Uterus (tissue), 4 donors: ENCODE data around the gene FBXW7. TPM values are rescaled to one million over a fixed set of nuclear protein-coding genes. Genes with fewer than 3 reads are reported as not detected.

ENCODE experiments used
- DNase-seq, 2 donors: peaks; one replicate each; pipeline ENCODE4 v3.0.0-alpha.2; 2019 to 2020
- H3K27ac ChIP-seq, 2 donors: fragments of 200-600 bp; sonication (generic); 1 replicate in 1 of 2; 2 replicates in 1 of 2; pipeline ENCODE4 v1.5.1; 2016 to 2018
- H3K27me3 ChIP-seq, 2 donors: fragments of 200-600 bp; sonication (generic); one replicate each; pipeline ENCODE4 v1.5.1; 2018 to 2019; ENCODE audit warnings: control low read depth in 1 of 2
- H3K36me3 ChIP-seq, 2 donors: fragments of 200-600 bp; sonication (generic); one replicate each; pipeline ENCODE4 v1.5.1; 2019; ENCODE audit warnings: control low read depth in 1 of 2
- H3K4me1 ChIP-seq, 2 donors: fragments of 200-600 bp; sonication (generic); one replicate each; pipeline ENCODE4 v1.5.1; 2018 to 2019; ENCODE audit warnings: control low read depth in 1 of 2
- H3K4me3 ChIP-seq, 2 donors: fragments of 200-600 bp; sonication (generic); 1 replicate in 1 of 2; 2 replicates in 1 of 2; pipeline ENCODE4 v1.5.1; 2018 to 2019; ENCODE audit warnings: mild to moderate bottlenecking in 1 of 2
- H3K9me3 ChIP-seq, 2 donors: fragments of 200-600 bp; sonication (generic); one replicate each; pipeline ENCODE4 v1.5.1; 2019; ENCODE audit warnings: control low read depth in 1 of 2
- CTCF ChIP-seq, 4 experiments: fragments of 200-600 bp in 2 of 4; fragments of 450-650 bp in 2 of 4; sonication (generic) in 2 of 4; IDR thresholded peaks; one replicate each; pipeline ENCODE4 v1.5.1; 2016 to 2019; ENCODE audit warnings: antibody characterized with exemption in 4 of 4, mild to moderate bottlenecking in 2 of 4, moderate library complexity in 1 of 4
- POLR2A ChIP-seq, 2 donors: fragments of 450-650 bp; IDR thresholded peaks; one replicate each; pipeline ENCODE4 v1.6.1; 2016; ENCODE audit warnings: antibody characterized with exemption in 2 of 2, mild to moderate bottlenecking in 1 of 2, moderate library complexity in 1 of 2
- intact Hi-C: fragments of 100-400 bp; cut with DNase I; formaldehyde crosslinking; loops from one replicate; pipeline ENCODE4 v1.15.1; 2023; ENCODE audit warnings: low total_unique reads
- total RNA-seq, 4 donors: library from RNA; depleted of rRNA in 3 of 4; stranded (reverse); fragments of >200 nt in 3 of 4; gene quantifications; one replicate each; pipeline versions ENCODE4 v1.1.0 to v1.2.4, GENCODE V29; 2014 to 2023
- donor health status: DM: yes; HTN: yes; CAD: no.

Gene FBXW7
- total RNA-seq, 4 donors from 2014 or later, result 50.6 to 152 (median 90.8) TPM

- H3K27ac ChIP-seq, result no peak overlapping the region
- DNase-seq, result no peak
- TF ChIP-seq CTCF (IDR thresholded peaks at IDR 0.05) (no peak), POLR2A (IDR thresholded peaks at IDR 0.05) (no peak)
- H3K4me1 ChIP-seq, result no peaks in the 10 kb centered on the region
- H3K9me3 ChIP-seq, result no peaks in the 10 kb centered on the region
- no peak overlapping the region for H3K4me3 ChIP-seq
- no peaks in the 10 kb centered on the region for H3K36me3 ChIP-seq
- H3K27me3 ChIP-seq, result no peaks in the 10 kb centered on the region
- intact Hi-C loops, result no loop called here
Measured at GRCh38 chr4:152430507-152430906, 105.4 kb downstream of the FBXW7 start.

GRCh38 chr4:152427981-152428380 lies 107.9 kb downstream of the FBXW7 start:
- no peak for DNase-seq
- H3K9me3 ChIP-seq, result no peaks in the 10 kb centered on the region
- H3K27ac ChIP-seq, result no peak overlapping the region
- no peaks in the 10 kb centered on the region for H3K36me3 ChIP-seq
- H3K27me3 ChIP-seq, result no peaks in the 10 kb centered on the region
- no peaks in the 10 kb centered on the region for H3K4me1 ChIP-seq
- intact Hi-C loops, result no loop called here
- TF ChIP-seq POLR2A (IDR thresholded peaks at IDR 0.05) (no peak), CTCF (IDR thresholded peaks at IDR 0.05) (no peak)
- H3K4me3 ChIP-seq, result no peak overlapping the region

GRCh38 chr4:152424977-152425376 lies 110.9 kb downstream of the FBXW7 start:
- H3K36me3 ChIP-seq, result no peaks in the 10 kb centered on the region
- no peak overlapping the region for H3K4me3 ChIP-seq
- intact Hi-C loops, result no loop called here
- H3K27ac ChIP-seq, result no peak overlapping the region
- no peaks in the 10 kb centered on the region for H3K9me3 ChIP-seq
- H3K27me3 ChIP-seq, result no peaks in the 10 kb centered on the region
- H3K4me1 ChIP-seq, result no peaks in the 10 kb centered on the region
- TF ChIP-seq POLR2A (IDR thresholded peaks at IDR 0.05), result no peak
- TF ChIP-seq CTCF (IDR thresholded peaks at IDR 0.05), result no peak
- DNase-seq, result no peak

DNA sequence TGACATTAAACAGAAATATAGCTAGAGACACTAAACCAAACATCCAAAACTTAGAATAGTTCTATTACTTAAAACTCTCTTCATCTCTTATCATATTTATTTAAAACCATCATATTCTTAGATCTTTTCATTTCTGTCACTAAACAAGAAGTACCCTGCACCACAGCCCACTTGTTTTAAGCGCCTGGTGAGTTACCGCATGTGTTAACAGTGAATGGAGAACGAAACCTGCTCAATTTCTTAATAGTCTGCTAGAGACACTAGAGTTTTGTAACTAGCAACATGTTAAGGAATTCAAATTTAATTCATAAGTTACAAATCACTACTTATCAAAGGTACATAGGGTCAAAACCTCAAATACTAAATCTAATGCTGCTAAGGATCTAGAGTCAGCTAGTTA lies 111.5 kb downstream of the FBXW7 start:
- Histone ChIP-seq H3K4me1 (no peaks in the 10 kb centered on the region), H3K27me3 (no peaks in the 10 kb centered on the region), H3K4me3 (no peak overlapping the region), H3K27ac (no peak overlapping the region), H3K36me3 (no peaks in the 10 kb centered on the region), H3K9me3 (no peaks in the 10 kb centered on the region)
- intact Hi-C loops, result no loop called here
- no peak for TF ChIP-seq POLR2A (IDR thresholded peaks at IDR 0.05)
- DNase-seq, result no peak

DNA sequence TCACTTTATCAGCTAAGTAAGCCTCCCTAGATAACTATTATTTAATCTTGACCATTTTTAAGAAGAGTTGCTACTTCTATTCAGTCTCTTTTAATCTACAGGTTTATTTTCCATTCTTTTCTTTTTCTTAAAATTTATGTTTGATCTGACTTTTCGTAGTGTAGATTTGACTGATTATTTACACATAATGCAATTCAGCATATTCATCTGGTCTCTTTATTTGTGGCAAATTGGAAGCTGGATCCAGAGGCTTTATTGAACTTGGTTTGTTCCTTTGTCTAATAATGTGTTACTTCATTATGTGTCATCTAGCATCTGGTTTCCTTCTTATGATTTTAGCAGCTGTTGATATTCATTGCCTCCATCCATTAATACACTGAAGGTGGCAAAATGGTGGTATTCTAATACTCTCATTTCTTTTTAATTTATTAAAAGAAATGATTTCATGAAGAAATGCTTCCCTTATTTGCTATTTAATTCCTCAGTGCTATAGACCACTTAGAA lies 113.0 kb downstream of the FBXW7 start:
- H3K9me3 ChIP-seq, result no peaks in the 10 kb centered on the region
- intact Hi-C loops, result no loop called here
- DNase-seq, result no peak
- no peaks in the 10 kb centered on the region for H3K36me3 ChIP-seq
- no peak overlapping the region for H3K4me3 ChIP-seq
- H3K4me1 ChIP-seq, result no peaks in the 10 kb centered on the region
- no peak overlapping the region for H3K27ac ChIP-seq
- TF ChIP-seq CTCF (IDR thresholded peaks at IDR 0.05), result no peak
- no peak for TF ChIP-seq POLR2A (IDR thresholded peaks at IDR 0.05)
- no peaks in the 10 kb centered on the region for H3K27me3 ChIP-seq

DNA sequence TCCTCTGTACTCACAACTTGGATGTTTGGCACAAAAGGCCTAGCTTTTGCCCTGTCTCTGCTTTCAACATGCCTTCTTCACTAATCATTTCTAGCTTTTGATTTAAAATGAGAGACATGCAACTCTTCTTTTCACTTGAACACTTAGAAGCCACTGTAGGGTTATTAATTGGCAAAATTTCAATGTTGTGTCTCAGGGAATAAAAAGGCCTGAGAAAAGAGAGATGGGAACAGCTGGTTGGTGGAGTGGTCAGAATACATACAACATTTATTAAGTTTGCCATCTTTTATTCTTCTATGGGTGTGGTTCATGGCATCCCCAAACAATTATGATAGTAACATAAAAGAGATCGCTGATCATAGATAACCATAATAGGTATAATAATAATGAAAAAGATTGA lies 114.3 kb downstream of the FBXW7 start:
- DNase-seq, result no peak
- no peaks in the 10 kb centered on the region for H3K9me3 ChIP-seq
- H3K4me3 ChIP-seq, result no peak overlapping the region
- no peak for TF ChIP-seq POLR2A (IDR thresholded peaks at IDR 0.05)
- no peak for TF ChIP-seq CTCF (IDR thresholded peaks at IDR 0.05)
- no peaks in the 10 kb centered on the region for H3K36me3 ChIP-seq
- no peaks in the 10 kb centered on the region for H3K4me1 ChIP-seq
- no peak overlapping the region for H3K27ac ChIP-seq
- H3K27me3 ChIP-seq, result no peaks in the 10 kb centered on the region
- intact Hi-C loops, result no loop called here
